Diencephalon (tissue), 1 donor: ENCODE measurements around the gene PATE2. TPM values are rescaled to one million over a fixed set of nuclear protein-coding genes. Genes with fewer than 3 reads are reported as not detected.

Experiments used
- total RNA-seq: library from RNA; depleted of rRNA; stranded (reverse); fragments of >200 nt; gene quantifications from one replicate; pipeline ENCODE4 v1.2.3, GENCODE V29; 2014

The PATE2 gene
- 2.1 TPM for total RNA-seq

DNA sequence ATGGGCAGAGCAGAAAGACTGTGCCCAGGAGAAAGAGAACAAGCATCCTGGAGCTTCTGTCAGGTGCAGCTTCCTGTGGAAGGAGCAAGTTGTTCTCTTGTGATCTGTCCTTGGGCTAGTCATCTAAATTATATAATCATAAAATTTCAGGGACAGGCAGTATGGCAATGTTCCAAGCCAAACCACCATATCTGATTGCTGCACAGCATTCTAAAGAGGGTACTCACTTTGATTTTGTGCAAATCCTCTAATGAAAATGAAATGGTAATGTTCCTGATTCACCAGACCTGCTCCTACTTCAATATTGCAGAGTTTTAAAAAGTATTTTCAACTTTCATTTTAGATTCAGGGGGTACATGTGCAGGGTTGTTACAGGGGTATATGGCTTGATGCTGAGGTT is at the start of gene PATE2:
PATE2 (minus strand) TSS at position 101 of the 400 bp plus-strand sequence; CDS start at position 46, 55 bp downstream.

GRCh38 chr11:125787827-125788226 is 9.2 kb upstream of the PATE2 start, which contains the start of gene PATE3:
PATE3 (plus strand) TSS chr11:125788127; CDS start chr11:125788152, 25 bp downstream.

GRCh38 chr11:125745979-125746378 is 32.6 kb downstream of the PATE2 start, which contains the start of gene PATE1:
PATE1 (plus strand) TSS chr11:125746279; CDS start chr11:125746305, 26 bp downstream.

Other genes starting within 250 kb of the PATE2 start
- 90.2 TPM for gene EI24, start 209.4 kb downstream of the PATE2 start, total RNA-seq
- gene STT3A, start 186.0 kb downstream of the PATE2 start, total RNA-seq, result 104 TPM
- gene CHEK1, start 153.7 kb downstream of the PATE2 start, total RNA-seq, result 21.9 TPM
- 0.92 TPM for gene ACRV1, start 98.0 kb downstream of the PATE2 start, total RNA-seq
- not detected for gene PATE1, start 32.5 kb downstream of the PATE2 start, total RNA-seq
- not detected for gene PATE3, start 9.3 kb upstream of the PATE2 start, total RNA-seq
- gene PATE4, start 54.5 kb upstream of the PATE2 start, total RNA-seq, result not detected
- 12.2 TPM for gene HYLS1, start 108.8 kb upstream of the PATE2 start, total RNA-seq
- gene PUS3, start 124.4 kb upstream of the PATE2 start, total RNA-seq, result 9.2 TPM
- gene DDX25, start 125.7 kb upstream of the PATE2 start, total RNA-seq, result 24.9 TPM
- not detected for gene VSIG10L2, start 167.2 kb upstream of the PATE2 start, total RNA-seq